ENCODE results near the gene TSPAN17. TPM values are rescaled to one million over a fixed set of nuclear protein-coding genes. Genes with fewer than 3 reads are reported as not detected.

The TSPAN17 gene
- total RNA-seq, 2 experiments from 2014 or later = 36.6 to 37.9 TPM

DNA sequence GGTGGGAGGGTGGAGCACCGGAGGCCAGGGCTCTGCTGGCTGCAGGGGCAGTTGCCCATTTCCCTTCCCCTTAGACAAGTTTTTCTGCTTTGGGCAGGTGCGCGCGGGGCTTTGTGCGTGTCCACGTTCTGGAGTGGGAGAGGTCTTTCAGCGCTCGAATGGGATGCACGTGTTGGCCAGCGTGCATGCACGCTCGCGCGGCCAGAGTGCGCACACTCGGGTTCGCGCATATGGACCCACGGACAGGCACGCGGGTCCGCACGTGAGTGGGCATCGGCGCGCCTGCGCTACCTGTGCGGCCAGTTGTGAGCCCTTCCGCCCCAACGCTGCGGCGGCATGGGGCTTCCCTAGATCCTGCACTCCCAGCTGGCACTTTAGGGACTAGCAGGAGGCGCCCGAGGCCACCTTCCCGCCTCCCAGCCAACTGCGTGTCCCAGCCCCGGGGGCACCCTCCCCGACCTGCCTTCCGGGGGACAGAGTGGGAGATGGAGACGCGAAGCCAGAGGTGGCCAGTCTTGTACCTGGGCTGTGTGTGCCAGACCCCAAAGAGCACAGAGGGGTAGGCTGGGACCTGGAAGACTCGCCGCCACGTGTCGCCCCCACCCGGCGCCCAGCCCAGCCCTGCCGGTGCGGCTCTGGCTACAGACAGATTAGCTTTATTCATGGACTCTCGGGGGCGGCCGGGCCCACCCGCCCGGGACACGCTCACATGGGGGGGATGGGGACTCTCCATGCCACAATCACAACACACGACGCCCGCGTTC lies 27.5 kb upstream of the TSPAN17 start:
- ChIA-PET CTCF (no interaction called here), POLR2A (no interaction called here)

GRCh38 chr5:176620333-176620981 lies 26.8 kb upstream of the TSPAN17 start:
- ChIA-PET CTCF (interaction anchor here (0.6 kb wide), 1 partner anchor 142 kb away, joined by 3 read pairs; no protein-coding TSS in a partner anchor), POLR2A (no interaction called here)

- ChIA-PET POLR2A (no interaction called here), CTCF (interaction anchor here (1.0 to 1.2 kb wide), 2 partner anchors 8 to 20 kb away, joined by 4 to 5 read pairs; partner anchors contain the start of genes EIF4E1B and SNCB)
These were observed 25.6 kb upstream of the TSPAN17 start for GRCh38 chr5:176621661-176622079.

GRCh38 chr5:176624142-176624541 lies 23.1 kb upstream of the TSPAN17 start:
- CTCF ChIA-PET = no interaction called here

DNA sequence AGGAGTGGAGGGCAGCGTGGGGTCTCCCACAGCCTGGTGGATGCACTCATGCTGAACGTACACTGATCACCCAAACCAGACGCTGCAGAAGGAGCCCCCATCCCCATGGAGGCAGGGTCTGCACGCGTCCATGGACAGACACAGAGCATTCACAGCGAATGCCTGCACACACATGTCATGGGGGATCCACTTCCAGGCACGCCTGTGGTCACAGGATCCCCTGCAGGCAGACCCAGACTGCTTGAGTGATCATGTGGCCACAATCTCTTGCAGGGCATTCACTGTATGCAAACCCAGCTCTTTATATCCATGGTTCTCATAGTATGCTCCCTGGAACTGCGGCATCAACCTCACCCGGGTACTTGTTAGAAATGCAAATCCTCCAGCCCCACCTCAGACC lies 22.3 kb upstream of the TSPAN17 start:
- POLR2A ChIA-PET = no interaction called here
- CTCF ChIA-PET = no interaction called here

More at GRCh38 chr5:176624142-176624541, 23.1 kb upstream of the TSPAN17 start:
- POLR2A ChIA-PET = no interaction called here

DNA sequence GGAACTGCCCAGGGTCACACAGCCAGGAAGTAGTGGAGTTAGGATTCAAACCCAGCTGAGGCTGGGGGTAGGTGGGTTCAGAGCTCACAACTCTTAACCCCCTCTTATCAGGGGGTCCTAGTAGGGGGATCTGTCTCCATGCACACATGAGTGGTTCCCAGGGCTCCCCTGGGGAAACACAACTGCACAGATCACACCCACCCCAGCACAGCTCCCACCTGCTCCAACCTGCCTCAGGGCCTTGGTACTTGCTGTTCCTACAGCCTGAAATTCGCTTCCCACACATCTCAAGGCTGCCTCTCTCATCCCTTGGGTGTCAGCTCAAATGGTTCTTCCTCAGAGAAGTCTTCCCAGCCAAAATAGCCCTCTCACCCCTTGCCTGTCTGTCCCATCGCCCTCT lies 21.8 kb upstream of the TSPAN17 start:
- ChIA-PET POLR2A (no interaction called here), CTCF (no interaction called here)

GRCh38 chr5:176625966-176626875 lies 21.1 kb upstream of the TSPAN17 start:
- POLR2A ChIA-PET = no interaction called here
- CTCF ChIA-PET = no interaction called here

DNA sequence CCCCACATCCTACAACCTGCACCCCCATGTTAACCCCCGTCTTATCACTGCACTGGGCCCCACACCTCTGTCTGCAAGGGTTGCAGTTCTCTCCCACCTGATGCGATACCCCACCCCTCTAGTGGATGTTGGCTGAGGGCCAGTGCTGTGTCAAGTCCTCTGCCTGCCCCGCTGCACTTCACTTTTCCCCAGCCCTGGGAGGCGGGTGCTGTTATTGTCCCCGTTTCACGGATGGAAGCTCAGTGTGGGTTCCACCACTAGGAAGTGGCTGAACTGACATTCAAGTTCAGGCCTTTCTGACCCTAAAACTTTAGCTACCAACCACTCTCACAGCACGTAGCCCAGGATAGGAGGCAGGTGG lies 20.4 kb upstream of the TSPAN17 start:
- ChIA-PET CTCF (no interaction called here), POLR2A (no interaction called here)

DNA sequence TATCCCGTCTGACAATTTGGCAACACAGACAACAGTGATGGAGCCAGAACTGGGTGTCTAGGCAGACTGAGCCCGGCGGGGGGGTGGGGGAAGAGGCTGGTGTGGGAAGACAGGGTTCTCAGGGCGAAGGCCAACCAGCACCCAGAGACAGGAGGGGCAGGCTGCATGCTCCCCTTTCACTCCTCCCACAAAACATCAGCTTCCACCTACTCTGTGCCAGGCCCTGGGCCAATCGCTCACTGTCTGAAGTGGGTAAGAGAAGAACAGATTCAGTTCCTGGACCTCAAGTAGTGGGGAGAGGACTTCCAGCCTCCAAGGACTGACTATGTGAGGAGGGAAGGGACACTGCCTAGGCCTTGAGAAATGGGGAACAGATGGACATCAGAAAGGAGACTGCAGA lies 19.7 kb upstream of the TSPAN17 start:
- ChIA-PET POLR2A (no interaction called here), CTCF (no interaction called here)

DNA sequence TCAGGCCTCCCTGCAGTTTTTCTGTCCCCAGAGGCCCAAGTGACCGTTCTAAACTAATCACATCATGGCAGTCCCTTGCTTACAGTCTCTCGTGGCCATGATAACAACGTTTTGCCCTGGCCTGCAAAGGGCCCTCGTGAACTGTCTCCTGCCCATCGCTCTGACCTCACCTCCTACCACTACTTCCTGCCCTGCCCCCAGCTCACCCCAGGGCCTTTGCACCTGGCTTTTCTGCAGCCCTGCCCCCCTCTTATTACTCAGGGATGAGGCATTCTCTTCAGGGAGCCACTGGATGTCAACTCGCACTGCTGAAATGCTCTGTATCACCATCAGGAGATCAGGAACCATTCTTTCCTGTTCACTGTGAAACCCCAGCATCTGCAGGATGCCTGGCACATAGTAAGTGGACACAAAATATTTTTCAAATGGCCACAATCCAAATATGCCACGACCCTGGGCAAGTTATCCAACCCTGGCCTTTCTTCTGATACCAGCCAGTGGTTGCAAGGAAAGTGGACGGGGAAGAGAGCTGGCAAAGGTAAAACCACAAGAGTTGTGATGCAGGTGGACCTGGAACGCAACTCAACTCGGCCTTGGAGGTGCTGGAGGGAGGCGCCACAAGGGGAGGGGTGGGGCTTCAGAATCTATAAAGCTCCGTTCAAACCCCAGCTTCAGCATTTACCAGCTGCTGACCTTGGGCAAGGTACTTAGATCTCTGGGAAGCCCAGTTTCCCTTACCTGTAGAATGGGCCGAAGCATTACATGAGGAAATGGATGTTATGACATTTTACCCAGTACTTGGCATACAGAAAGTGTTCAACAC lies 18.7 kb upstream of the TSPAN17 start:
- ChIA-PET CTCF (interaction anchor here (1.1 kb wide), 1 partner anchor 11 kb away, joined by 3 read pairs; no protein-coding TSS in a partner anchor), POLR2A (no interaction called here)

- POLR2A ChIA-PET = interaction anchor here (1.5 kb wide), 1 partner anchor 17 kb away, joined by 5 read pairs; the partner anchor contains the start of gene TSPAN17
These were observed 17.9 kb upstream of the TSPAN17 start for GRCh38 chr5:176629317-176629852.

DNA sequence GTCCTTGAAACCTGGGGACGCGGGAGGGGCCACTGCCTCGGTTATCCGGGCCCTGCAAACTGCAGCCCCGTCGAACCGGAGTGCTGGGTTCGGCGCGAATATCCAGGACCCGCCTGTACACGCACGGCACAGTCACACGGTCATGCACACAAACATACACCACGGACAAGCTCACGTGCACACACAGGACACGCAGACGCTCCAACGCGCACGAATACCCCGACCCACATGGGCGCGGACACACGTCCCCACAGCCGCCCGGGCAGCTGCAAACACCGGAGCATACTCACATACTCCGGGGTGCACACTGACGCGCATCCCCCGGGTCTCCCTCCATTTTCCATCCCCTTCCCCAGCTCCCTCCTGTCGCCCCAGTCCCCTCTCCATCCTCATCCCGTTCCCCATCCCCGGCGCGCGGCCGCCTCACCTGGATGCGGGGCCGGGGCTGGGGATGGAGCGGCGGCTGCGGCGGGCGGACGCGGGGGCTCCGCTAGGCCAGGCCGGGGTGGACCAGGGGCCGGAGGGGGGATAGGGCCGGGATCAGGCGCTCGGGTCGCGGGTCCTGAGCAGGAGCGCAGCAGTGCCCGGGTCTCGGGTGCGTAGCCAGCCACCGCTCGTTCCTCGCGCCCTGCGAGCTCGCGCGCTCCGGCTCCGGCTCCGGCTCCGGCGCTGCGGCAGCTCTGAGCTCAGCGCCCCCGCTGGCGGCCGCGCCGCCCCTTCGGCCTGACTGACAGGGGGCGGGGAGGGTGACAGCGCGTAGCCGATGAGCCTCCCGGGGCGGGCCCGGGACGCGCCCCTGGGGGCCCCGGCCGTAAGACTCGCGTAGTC lies 17.2 kb upstream of the TSPAN17 start, which contains the start of the genes EIF4E1B and SNCB:
Gene EIF4E1B (plus strand): TSS at position 823 of the 828 bp plus-strand sequence. CDS start 12,113 bp downstream, outside the sequence.
Gene SNCB (minus strand): TSS at position 682 of the 828 bp plus-strand sequence. CDS start 880 bp downstream, outside the sequence.
- CTCF ChIA-PET = interaction anchor here (1.0 to 1.5 kb wide), 5 partner anchors 8 to 213 kb away, joined by 3 to 5 read pairs (median 4); no protein-coding TSS in a partner anchor
- POLR2A ChIA-PET = interaction anchor here (1.5 kb wide), 1 partner anchor 17 kb away, joined by 5 read pairs; the partner anchor contains the start of gene TSPAN17

More at GRCh38 chr5:176629317-176629852, 17.9 kb upstream of the TSPAN17 start:
- CTCF ChIA-PET = interaction anchor here (1.1 to 1.5 kb wide), 5 partner anchors 8 to 29 kb away, joined by 3 to 5 read pairs (median 4); no protein-coding TSS in a partner anchor

GRCh38 chr5:176630681-176631222 lies 16.5 kb upstream of the TSPAN17 start:
- CTCF ChIA-PET = interaction anchor here (1.0 to 1.5 kb wide), 5 partner anchors 9 to 214 kb away, joined by 3 to 5 read pairs (median 4); no protein-coding TSS in a partner anchor
- POLR2A ChIA-PET = interaction anchor here (1.5 kb wide), 1 partner anchor 16 kb away, joined by 5 read pairs; the partner anchor contains the start of gene TSPAN17

GRCh38 chr5:176631383-176632200 lies 15.7 kb upstream of the TSPAN17 start:
- POLR2A ChIA-PET = no interaction called here

GRCh38 chr5:176632745-176633144 lies 14.5 kb upstream of the TSPAN17 start:
- ChIA-PET POLR2A (interaction anchor here (0.6 kb wide), 1 partner anchor 14 kb away, joined by 6 read pairs; the partner anchor contains the start of gene TSPAN17), CTCF (interaction anchor here (0.8 kb wide), 1 partner anchor 59 kb away, joined by 3 read pairs; no protein-coding TSS in a partner anchor)

More at GRCh38 chr5:176631383-176632200, 15.7 kb upstream of the TSPAN17 start:
- CTCF ChIA-PET = interaction anchor here (0.6 to 1.0 kb wide), 4 partner anchors 126 to 834 kb away, joined by 3 read pairs; no protein-coding TSS in a partner anchor

- ChIA-PET POLR2A (no interaction called here), CTCF (interaction anchor here (0.8 kb wide), 1 partner anchor 60 kb away, joined by 3 read pairs; no protein-coding TSS in a partner anchor)
These were observed 13.7 kb upstream of the TSPAN17 start for GRCh38 chr5:176633598-176633997.
